CD4-positive, alpha-beta memory T cell (primary cell): ENCODE measurements around the gene IBSP. TPM values are rescaled to one million over a fixed set of nuclear protein-coding genes. Genes with fewer than 3 reads are reported as not detected.

Experiments used
- CTCF ChIA-PET: fragments of 350-600 bp; sonication (Branson Sonifier 250); formaldehyde crosslinking; loops from one replicate; lab custom pipeline; 2021; ENCODE audit warnings: inconsistent platforms; ENCODE audit not compliant: partially characterized antibody; lab: Charles Lee
- POLR2A ChIA-PET: fragments of 350-600 bp; sonication (Branson Sonifier 250); formaldehyde crosslinking; loops from one replicate; lab custom pipeline; 2021; ENCODE audit not compliant: partially characterized antibody; lab: Charles Lee
- DNase-seq, 5 donors: peaks; one replicate each; pipeline versions ENCODE4 v3.0.0 to v3.0.0-alpha.2; 2020 to 2022; ENCODE audit warnings: mixed read lengths in 1 of 5
- H3K27ac ChIP-seq: one replicate; pipeline ENCODE4 v1.7.0; 2013; ENCODE audit warnings: low read depth, low read length
- H3K27me3 ChIP-seq: 2 replicates; pipeline ENCODE4 v1.7.0; 2013; ENCODE audit warnings: mild to moderate bottlenecking, low read length, moderate library complexity; ENCODE audit not compliant: insufficient read depth
- H3K36me3 ChIP-seq: 2 replicates; pipeline ENCODE4 v1.7.0; 2013; ENCODE audit warnings: mild to moderate bottlenecking, low read length, moderate library complexity; ENCODE audit not compliant: insufficient read depth
- H3K4me1 ChIP-seq: 2 replicates; pipeline ENCODE4 v1.7.0; 2013; ENCODE audit warnings: mild to moderate bottlenecking, low read length, moderate library complexity; ENCODE audit not compliant: insufficient read depth
- H3K4me3 ChIP-seq, 2 donors: one replicate each; pipeline ENCODE4 v1.7.0; 2013; ENCODE audit warnings: low read length in 2 of 2, mild to moderate bottlenecking in 1 of 2
- H3K9me3 ChIP-seq, 2 donors: one replicate each; pipeline ENCODE4 v1.7.0; 2013; ENCODE audit warnings: low read length in 2 of 2, control low read depth in 1 of 2; ENCODE audit not compliant: control insufficient read depth in 1 of 2
- H3K27ac Mint-ChIP-seq, 7 donors: one replicate each; pipeline ENCODE4 v1.8.0; 2020 to 2021; ENCODE audit warnings: mixed read lengths in 7 of 7, mild to moderate bottlenecking in 6 of 7, inconsistent platforms in 3 of 7, moderate library complexity in 3 of 7
- H3K27me3 Mint-ChIP-seq, 2 donors: one replicate each; pipeline ENCODE4 v1.8.0; 2020 to 2021; ENCODE audit warnings: mixed read lengths in 2 of 2
- H3K36me3 Mint-ChIP-seq, 2 donors: one replicate each; pipeline ENCODE4 v1.8.0; 2020 to 2021; ENCODE audit warnings: mixed read lengths in 2 of 2, inconsistent platforms in 1 of 2, mild to moderate bottlenecking in 1 of 2
- H3K4me1 Mint-ChIP-seq, 4 donors: one replicate each; pipeline ENCODE4 v1.8.0; 2020 to 2021; ENCODE audit warnings: mixed read lengths in 4 of 4, mild to moderate bottlenecking in 1 of 4
- H3K4me3 Mint-ChIP-seq, 8 donors: one replicate each; pipeline ENCODE4 v1.8.0; 2020 to 2021; ENCODE audit warnings: mixed read lengths in 8 of 8, mild to moderate bottlenecking in 7 of 8, moderate library complexity in 6 of 8, inconsistent platforms in 3 of 8
- H3K9me3 Mint-ChIP-seq, 8 donors: one replicate each; pipeline ENCODE4 v1.8.0; 2020 to 2021; ENCODE audit warnings: mixed read lengths in 8 of 8, mild to moderate bottlenecking in 5 of 8, inconsistent platforms in 3 of 8, moderate library complexity in 1 of 8
- intact Hi-C: fragments of 100-400 bp; cut with micrococcal nuclease; formaldehyde crosslinking; loops from one replicate; pipeline ENCODE4 v1.15.1; 2023
- polyA plus RNA-seq, 2 donors: library from polyadenylated mRNA; unstranded; fragments of 300-500 nt; fragmentation: Illumina TruSeq; gene quantifications; one replicate each; pipeline ENCODE4 v1.2.3, GENCODE V29; 2021
- total RNA-seq, 2 experiments: library from RNA; stranded (reverse); gene quantifications; one replicate each; pipeline ENCODE4 v1.2.3, GENCODE V29; 2021

The IBSP gene, protein sequence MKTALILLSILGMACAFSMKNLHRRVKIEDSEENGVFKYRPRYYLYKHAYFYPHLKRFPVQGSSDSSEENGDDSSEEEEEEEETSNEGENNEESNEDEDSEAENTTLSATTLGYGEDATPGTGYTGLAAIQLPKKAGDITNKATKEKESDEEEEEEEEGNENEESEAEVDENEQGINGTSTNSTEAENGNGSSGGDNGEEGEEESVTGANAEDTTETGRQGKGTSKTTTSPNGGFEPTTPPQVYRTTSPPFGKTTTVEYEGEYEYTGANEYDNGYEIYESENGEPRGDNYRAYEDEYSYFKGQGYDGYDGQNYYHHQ
- not detected for total RNA-seq
- polyA plus RNA-seq, result not detected

DNA sequence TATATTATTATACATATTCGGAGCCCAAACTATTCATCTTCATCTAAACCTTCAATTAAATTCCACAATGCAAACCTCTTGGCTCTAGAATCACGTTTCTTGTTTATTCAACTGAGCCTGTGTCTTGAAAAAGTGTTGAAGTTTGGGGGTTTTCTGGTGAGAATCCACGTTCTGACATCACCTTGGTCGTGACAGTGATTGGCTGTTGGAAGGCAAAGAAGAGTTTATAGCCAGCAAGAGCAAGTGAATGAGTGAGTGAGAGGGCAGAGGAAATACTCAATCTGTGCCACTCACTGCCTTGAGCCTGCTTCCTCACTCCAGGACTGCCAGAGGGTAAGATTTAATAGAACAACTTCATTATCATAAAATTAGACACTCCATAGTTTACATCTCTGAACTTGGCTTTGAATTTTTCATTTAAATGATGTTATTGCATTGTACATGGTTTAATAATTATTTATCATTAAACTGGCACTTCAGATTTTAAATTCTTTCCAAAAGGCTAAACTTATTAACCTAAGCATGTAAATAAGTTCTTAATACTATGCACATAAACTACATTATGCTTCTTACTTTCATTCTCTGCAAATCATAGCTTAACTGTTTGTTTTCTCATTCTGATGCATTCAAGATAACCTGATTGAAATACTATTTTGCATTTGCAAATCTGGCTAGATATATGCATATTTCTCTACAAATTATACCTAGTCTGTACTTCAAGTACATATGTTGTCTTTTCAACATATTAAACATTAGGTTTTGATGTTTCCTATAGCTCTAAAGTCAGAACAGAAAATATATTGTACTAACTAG is at the start of gene IBSP:
Gene IBSP, plus strand, starts transcription at position 254 of the 813 bp plus-strand sequence. CDS start 2,808 bp downstream, outside the sequence.
- CTCF ChIA-PET, result no interaction called here

DNA sequence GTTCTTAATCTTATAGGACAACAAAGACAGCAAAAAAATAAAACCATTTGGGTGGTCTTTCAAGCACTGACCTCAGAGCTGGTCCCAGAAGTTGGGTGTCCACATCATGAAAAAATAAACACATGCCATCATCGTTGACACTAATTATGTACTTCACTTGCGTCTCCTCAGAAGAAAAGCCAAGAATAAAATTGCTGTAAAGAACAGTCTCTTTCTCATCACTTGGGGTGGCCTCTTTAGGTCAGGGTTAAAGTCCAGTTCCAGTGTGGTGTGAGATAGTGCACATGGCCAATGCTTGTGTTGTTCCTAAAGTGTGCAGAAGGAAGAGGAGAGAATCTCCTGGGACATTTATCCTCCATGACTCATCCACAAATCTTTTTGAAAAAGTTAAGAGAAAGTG is 49.5 kb upstream of the IBSP start:
- Histone ChIP-seq H3K36me3 (no peaks in the 10 kb centered on the region), H3K4me1 (no peaks in the 10 kb centered on the region), H3K9me3 (no peaks in the 10 kb centered on the region), H3K27me3 (no peaks in the 10 kb centered on the region), H3K27ac (no peak overlapping the region), H3K4me3 (no peak overlapping the region)
- POLR2A ChIA-PET, result no interaction called here
- H3K27ac Mint-ChIP-seq, result no peak overlapping the region
- CTCF ChIA-PET, result no interaction called here
- no peaks in the 10 kb centered on the region for H3K36me3 Mint-ChIP-seq
- intact Hi-C loops, result no loop called here
- H3K4me3 Mint-ChIP-seq, result no peak overlapping the region
- H3K4me1 Mint-ChIP-seq, result no peaks in the 10 kb centered on the region
- no peak for DNase-seq
- peaks cover 0 to 7% (median 2%) of the 10 kb centered on the region in 8 donors for H3K9me3 Mint-ChIP-seq
- no peaks in the 10 kb centered on the region for H3K27me3 Mint-ChIP-seq

More for the DNA sequence above, at the start of gene IBSP:
- H3K4me1 Mint-ChIP-seq, result no peaks in the 10 kb centered on the region
- H3K27me3 Mint-ChIP-seq, result peaks cover 0 to 1% of the 10 kb centered on the region in 2 donors
- peaks cover 0 to 2% (median 0%) of the 10 kb centered on the region in 8 donors for H3K9me3 Mint-ChIP-seq
- H3K27ac Mint-ChIP-seq, result no peak within 1 kb of the TSS
- intact Hi-C loops, result no loop called here
- H3K27ac ChIP-seq, result no peak within 1 kb of the TSS
- no peaks in the 10 kb centered on the region for H3K36me3 ChIP-seq
- POLR2A ChIA-PET, result no interaction called here
- DNase-seq, result no peak
- H3K27me3 ChIP-seq, result no peaks in the 10 kb centered on the region
- no peak within 1 kb of the TSS for H3K4me3 ChIP-seq
- H3K4me3 Mint-ChIP-seq, result no peak within 1 kb of the TSS
- no peaks in the 10 kb centered on the region for H3K4me1 ChIP-seq
- H3K9me3 ChIP-seq, result no peaks in the 10 kb centered on the region
- no peaks in the 10 kb centered on the region for H3K36me3 Mint-ChIP-seq

DNA sequence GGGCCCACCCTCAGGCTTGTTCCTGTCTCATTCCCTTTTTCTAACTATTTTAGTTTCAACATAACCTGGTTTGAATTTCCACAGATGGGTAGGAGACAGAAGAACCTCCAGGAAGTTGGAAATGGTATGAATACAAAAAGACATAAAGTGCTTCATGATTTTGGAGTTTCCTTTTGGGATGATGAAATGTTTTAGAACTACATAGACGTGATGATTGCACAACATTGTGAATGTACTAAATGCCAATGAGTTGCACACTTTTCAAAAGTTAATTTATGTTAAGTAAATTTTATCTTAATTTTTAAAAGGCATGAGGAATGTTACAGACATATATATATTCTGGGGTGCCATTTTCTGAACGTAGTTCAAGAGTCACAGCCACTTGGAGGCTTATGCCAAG is 41.1 kb upstream of the IBSP start:
- H3K27ac ChIP-seq, result no peak overlapping the region
- no peaks in the 10 kb centered on the region for H3K36me3 Mint-ChIP-seq
- no peaks in the 10 kb centered on the region for H3K36me3 ChIP-seq
- intact Hi-C loops, result no loop called here
- peaks cover 0 to 3% of the 10 kb centered on the region in 2 donors for H3K27me3 Mint-ChIP-seq
- POLR2A ChIA-PET, result no interaction called here
- H3K9me3 Mint-ChIP-seq, result peaks cover 0 to 7% (median 0%) of the 10 kb centered on the region in 8 donors
- no peak overlapping the region for H3K27ac Mint-ChIP-seq
- DNase-seq, result no peak
- H3K9me3 ChIP-seq, result no peaks in the 10 kb centered on the region
- no peak overlapping the region for H3K4me3 Mint-ChIP-seq
- H3K4me1 Mint-ChIP-seq, result no peaks in the 10 kb centered on the region
- CTCF ChIA-PET, result no interaction called here
- no peaks in the 10 kb centered on the region for H3K4me1 ChIP-seq
- H3K27me3 ChIP-seq, result no peaks in the 10 kb centered on the region
- H3K4me3 ChIP-seq, result no peak overlapping the region

DNA sequence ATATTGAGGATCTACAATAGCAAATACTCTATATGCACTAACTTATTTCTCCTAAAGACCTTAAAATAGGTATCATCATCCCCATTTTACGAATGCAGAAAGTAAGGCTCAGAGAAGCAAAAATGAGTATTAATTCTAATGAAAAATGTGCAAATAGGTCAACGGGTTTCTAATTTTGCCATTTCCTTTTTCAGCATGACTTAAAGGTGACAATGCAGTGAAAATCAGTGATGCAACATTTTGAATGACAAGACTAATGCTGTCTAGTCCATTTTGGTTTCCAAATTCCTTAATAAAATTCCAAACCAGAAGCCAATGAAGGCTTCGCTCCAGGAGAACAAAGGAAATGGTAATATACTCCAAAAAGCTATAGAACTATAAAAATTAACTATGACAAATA is 37.0 kb upstream of the IBSP start:
- Mint-ChIP-seq H3K27ac (no peak overlapping the region), H3K27me3 (peaks cover 0 to 5% of the 10 kb centered on the region in 2 donors), H3K4me3 (no peak overlapping the region), H3K4me1 (no peaks in the 10 kb centered on the region), H3K36me3 (no peaks in the 10 kb centered on the region), H3K9me3 (peaks cover 0 to 15% (median 0%) of the 10 kb centered on the region in 8 donors)
- Histone ChIP-seq H3K27me3 (no peaks in the 10 kb centered on the region), H3K27ac (no peak overlapping the region), H3K9me3 (no peaks in the 10 kb centered on the region), H3K36me3 (no peaks in the 10 kb centered on the region), H3K4me1 (no peaks in the 10 kb centered on the region), H3K4me3 (no peak overlapping the region)
- intact Hi-C loops, result no loop called here
- CTCF ChIA-PET, result no interaction called here
- DNase-seq, result no peak
- POLR2A ChIA-PET, result no interaction called here

DNA sequence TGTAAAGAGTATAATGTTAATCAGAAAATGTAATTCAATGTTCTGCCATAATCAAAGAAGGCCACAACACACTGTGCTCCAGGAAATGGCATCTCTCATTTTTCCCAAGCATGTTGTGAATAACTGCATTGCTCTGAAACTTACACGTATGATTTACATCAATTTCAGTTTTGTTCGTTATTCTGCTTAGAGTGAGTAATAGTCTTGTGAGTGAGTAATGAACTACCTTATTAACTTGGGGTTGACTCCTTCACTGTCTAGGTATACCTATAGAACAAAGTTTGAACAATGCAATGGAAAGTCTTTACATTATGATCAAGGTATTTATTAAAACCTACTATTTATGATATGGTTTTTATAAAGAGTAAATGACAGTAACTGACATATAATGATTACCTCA is 17.8 kb upstream of the IBSP start:
- H3K27me3 Mint-ChIP-seq, result peaks cover 0 to 3% of the 10 kb centered on the region in 2 donors
- intact Hi-C loops, result no loop called here
- no peaks in the 10 kb centered on the region for H3K9me3 Mint-ChIP-seq
- no peak overlapping the region for H3K27ac Mint-ChIP-seq
- Histone ChIP-seq H3K27ac (no peak overlapping the region), H3K4me1 (no peaks in the 10 kb centered on the region), H3K27me3 (no peaks in the 10 kb centered on the region), H3K4me3 (no peak overlapping the region), H3K36me3 (no peaks in the 10 kb centered on the region), H3K9me3 (no peaks in the 10 kb centered on the region)
- H3K4me3 Mint-ChIP-seq, result no peak overlapping the region
- H3K4me1 Mint-ChIP-seq, result no peaks in the 10 kb centered on the region
- H3K36me3 Mint-ChIP-seq, result no peaks in the 10 kb centered on the region
- ChIA-PET POLR2A (no interaction called here), CTCF (no interaction called here)
- DNase-seq, result no peak

DNA sequence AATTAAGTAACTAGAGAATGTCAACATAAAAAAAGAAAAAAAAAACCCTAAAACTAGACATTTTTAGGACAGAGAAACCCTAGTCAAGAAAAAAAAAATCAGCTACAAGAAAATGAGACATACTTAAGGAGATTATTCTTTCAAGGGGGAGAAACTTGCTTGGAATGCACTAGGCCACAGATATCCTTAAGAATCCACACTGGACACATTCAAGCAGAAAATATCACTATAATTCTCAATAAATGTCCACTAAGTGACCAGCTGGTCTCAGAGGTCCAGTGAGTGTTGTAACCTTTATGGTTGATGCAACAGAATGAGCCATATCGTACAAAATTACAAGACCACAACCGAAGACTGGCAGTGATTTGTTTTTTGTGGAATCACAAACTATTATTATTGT is 15.6 kb upstream of the IBSP start:
- H3K36me3 Mint-ChIP-seq, result no peaks in the 10 kb centered on the region
- ChIA-PET POLR2A (no interaction called here), CTCF (no interaction called here)
- peaks cover 0 to 2% of the 10 kb centered on the region in 2 donors for H3K27me3 Mint-ChIP-seq
- no peak for DNase-seq
- no peak overlapping the region for H3K4me3 Mint-ChIP-seq
- Histone ChIP-seq H3K4me3 (no peak overlapping the region), H3K36me3 (no peaks in the 10 kb centered on the region), H3K27me3 (no peaks in the 10 kb centered on the region), H3K9me3 (no peaks in the 10 kb centered on the region), H3K4me1 (no peaks in the 10 kb centered on the region), H3K27ac (no peak overlapping the region)
- intact Hi-C loops, result no loop called here
- no peaks in the 10 kb centered on the region for H3K4me1 Mint-ChIP-seq
- no peak overlapping the region for H3K27ac Mint-ChIP-seq
- no peaks in the 10 kb centered on the region for H3K9me3 Mint-ChIP-seq

DNA sequence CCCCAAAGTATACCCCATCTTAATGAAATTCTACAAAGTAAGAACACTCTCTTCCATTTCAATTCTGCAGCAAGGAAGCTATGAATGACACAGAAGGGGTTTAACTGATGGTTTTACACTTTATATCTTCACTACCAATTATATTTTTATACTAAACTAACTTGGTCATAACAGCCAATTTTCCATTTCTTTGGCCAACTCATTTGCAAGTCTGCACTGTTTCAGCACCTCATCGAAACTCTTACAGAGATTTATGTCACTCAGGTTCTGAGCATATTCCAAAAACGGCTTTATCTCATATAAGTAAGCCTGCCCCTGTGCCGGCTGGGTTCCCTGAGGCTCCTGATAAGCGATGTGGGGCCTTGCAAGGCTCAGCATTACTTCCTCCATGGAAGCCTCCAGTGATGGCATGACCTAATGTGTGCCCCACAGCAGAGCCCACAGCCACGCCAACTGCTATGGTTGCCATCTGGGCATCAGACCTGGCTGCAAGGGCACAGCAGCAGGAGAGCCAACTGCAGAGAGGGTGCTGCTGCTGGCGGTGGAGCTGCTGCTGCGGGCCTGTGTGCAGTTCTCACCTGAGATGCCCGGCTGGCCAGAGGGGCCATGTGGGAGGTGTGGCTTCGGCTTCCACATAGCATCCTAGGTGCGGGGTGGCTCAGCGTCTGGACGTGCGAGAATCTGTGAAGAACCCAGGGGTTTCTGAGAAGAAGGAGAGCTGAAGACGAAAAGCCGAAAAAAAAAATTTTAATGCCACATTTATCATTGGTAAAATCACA is 13.4 kb upstream of the IBSP start:
- Histone ChIP-seq H3K9me3 (no peaks in the 10 kb centered on the region), H3K27me3 (no peaks in the 10 kb centered on the region), H3K4me1 (no peaks in the 10 kb centered on the region), H3K4me3 (no peak overlapping the region), H3K36me3 (no peaks in the 10 kb centered on the region), H3K27ac (no peak overlapping the region)
- no peaks in the 10 kb centered on the region for H3K9me3 Mint-ChIP-seq
- no peak for DNase-seq
- H3K36me3 Mint-ChIP-seq, result no peaks in the 10 kb centered on the region
- no peak overlapping the region for H3K27ac Mint-ChIP-seq
- ChIA-PET CTCF (no interaction called here), POLR2A (no interaction called here)
- H3K4me1 Mint-ChIP-seq, result no peaks in the 10 kb centered on the region
- H3K4me3 Mint-ChIP-seq, result no peak overlapping the region
- H3K27me3 Mint-ChIP-seq, result peaks cover 0 to 2% of the 10 kb centered on the region in 2 donors
- intact Hi-C loops, result no loop called here
